ENCODE measurements around the gene BRICD5.
A peak's percentile ranks its signal among the peaks of the same experiment; 100 is the strongest.

BRICD5 gene

GRCh38 chr16:2237102-2237482, 26.4 kb upstream of the BRICD5 start:
- DNase-seq, result no peak

GRCh38 chr16:2236337-2237101, 25.9 kb upstream of the BRICD5 start, which contains the start of gene DNASE1L2:
DNASE1L2 (plus strand) TSS chr16:2236444; CDS start chr16:2236817, 373 bp downstream.
- DNase-seq, result peak in 1 of 3 donors; percentile 31

- DNase-seq, result no peak
These were observed 25.2 kb upstream of the BRICD5 start for GRCh38 chr16:2235695-2236336.

GRCh38 chr16:2235234-2235651, 24.6 kb upstream of the BRICD5 start:
- no peak for DNase-seq

- no peak for DNase-seq
These were observed 24.1 kb upstream of the BRICD5 start for GRCh38 chr16:2234813-2235170.

- DNase-seq, result no peak
These were observed 23.5 kb upstream of the BRICD5 start for GRCh38 chr16:2233872-2234812.

GRCh38 chr16:2233046-2233775, 22.5 kb upstream of the BRICD5 start:
- DNase-seq, result no peak

GRCh38 chr16:2232094-2232990, 21.7 kb upstream of the BRICD5 start:
- no peak for DNase-seq

- DNase-seq, result no peak
These were observed 20.6 kb upstream of the BRICD5 start for GRCh38 chr16:2231016-2231931.

GRCh38 chr16:2230376-2230775, 19.7 kb upstream of the BRICD5 start:
- DNase-seq, result no peak

GRCh38 chr16:2229632-2230250, 19.1 kb upstream of the BRICD5 start:
- no peak for DNase-seq

- DNase-seq, result no peak
These were observed 18.4 kb upstream of the BRICD5 start for GRCh38 chr16:2229091-2229490.

GRCh38 chr16:2228161-2228824, 17.6 kb upstream of the BRICD5 start:
- DNase-seq, result no peak

GRCh38 chr16:2226918-2227317, 16.3 kb upstream of the BRICD5 start:
- no peak for DNase-seq

- no peak for DNase-seq
These were observed 15.7 kb upstream of the BRICD5 start for GRCh38 chr16:2226245-2226793.

GRCh38 chr16:2223942-2224486, 13.4 kb upstream of the BRICD5 start:
- peak; percentile 49 to 71 (median 54) for DNase-seq

GRCh38 chr16:2223221-2223941, 12.7 kb upstream of the BRICD5 start, which contains the start of gene E4F1:
E4F1 (plus strand) TSS chr16:2223591; CDS start chr16:2223614, 23 bp downstream.
- peak; percentile 100 for DNase-seq

GRCh38 chr16:2216330-2216729, 5.7 kb upstream of the BRICD5 start:
- DNase-seq, result no peak

Data from suppressor macrophage treated with lipopolysaccharide for 1 hour (primary cell).